ENCODE results near the gene KCNIP3. TPM values are rescaled to one million over a fixed set of nuclear protein-coding genes. Genes with fewer than 3 reads are reported as not detected.
"Not testable (repeated sequence)": the region's sequence is repeated elsewhere in the genome, so short reads cannot be mapped to it uniquely, and the experiment has no call there.

Gene KCNIP3
- total RNA-seq, 1 donor from 2014 or later, result not detected

- H3K27ac Mint-ChIP-seq; H3K36me3 Mint-ChIP-seq (ENCODE audit: low read depth); H3K4me1 Mint-ChIP-seq (ENCODE audit: low read depth); H3K9me3 Mint-ChIP-seq; H3K27me3 Mint-ChIP-seq (ENCODE audit: insufficient read depth); DNase-seq (ENCODE audit: low spot score); H3K4me3 Mint-ChIP-seq; intact Hi-C loops (cut with micrococcal nuclease): not testable (repeated sequence)
Measured at GRCh38 chr2:95415561-95415960, 118.4 kb downstream of the KCNIP3 start.

GRCh38 chr2:95427196-95427867, 130.2 kb downstream of the KCNIP3 start:
- H3K4me1 Mint-ChIP-seq (ENCODE audit: low read depth); H3K36me3 Mint-ChIP-seq (ENCODE audit: low read depth); H3K27ac Mint-ChIP-seq; DNase-seq (ENCODE audit: low spot score); intact Hi-C loops (cut with micrococcal nuclease); H3K4me3 Mint-ChIP-seq; H3K9me3 Mint-ChIP-seq; H3K27me3 Mint-ChIP-seq (ENCODE audit: insufficient read depth): not testable (repeated sequence)

- intact Hi-C loops (cut with micrococcal nuclease); H3K4me3 Mint-ChIP-seq; H3K36me3 Mint-ChIP-seq (ENCODE audit: low read depth); H3K27me3 Mint-ChIP-seq (ENCODE audit: insufficient read depth); DNase-seq (ENCODE audit: low spot score); H3K27ac Mint-ChIP-seq; H3K4me1 Mint-ChIP-seq (ENCODE audit: low read depth); H3K9me3 Mint-ChIP-seq: not testable (repeated sequence)
Measured at GRCh38 chr2:95429748-95430467, 132.8 kb downstream of the KCNIP3 start.

DNA sequence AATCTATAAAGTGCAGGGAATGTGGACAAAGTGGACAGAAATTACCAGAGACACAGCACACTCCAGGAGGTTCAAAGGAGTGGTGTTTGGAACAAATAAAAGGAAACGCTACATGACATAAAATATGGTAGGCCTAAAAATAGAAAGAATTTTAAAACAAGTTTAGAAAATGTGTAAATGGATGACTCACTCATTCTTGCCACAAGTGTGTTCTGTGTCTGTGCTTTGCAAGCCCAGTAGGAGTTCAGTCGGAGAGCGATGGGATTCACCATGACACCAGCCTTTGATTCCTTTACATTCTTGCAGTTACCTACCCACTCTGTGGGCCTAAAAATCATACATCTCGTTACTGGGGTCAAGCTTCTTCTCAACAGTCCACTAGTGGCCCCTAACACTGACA, 136.2 kb downstream of the KCNIP3 start:
- H3K27me3 Mint-ChIP-seq (ENCODE audit: insufficient read depth); DNase-seq (ENCODE audit: low spot score); H3K4me3 Mint-ChIP-seq; H3K9me3 Mint-ChIP-seq; intact Hi-C loops (cut with micrococcal nuclease); H3K4me1 Mint-ChIP-seq (ENCODE audit: low read depth); H3K27ac Mint-ChIP-seq; H3K36me3 Mint-ChIP-seq (ENCODE audit: low read depth): not testable (repeated sequence)

GRCh38 chr2:95433973-95434372, 136.8 kb downstream of the KCNIP3 start:
- intact Hi-C loops (cut with micrococcal nuclease); H3K4me1 Mint-ChIP-seq (ENCODE audit: low read depth); DNase-seq (ENCODE audit: low spot score); H3K9me3 Mint-ChIP-seq; H3K36me3 Mint-ChIP-seq (ENCODE audit: low read depth); H3K27ac Mint-ChIP-seq; H3K4me3 Mint-ChIP-seq; H3K27me3 Mint-ChIP-seq (ENCODE audit: insufficient read depth): not testable (repeated sequence)

- H3K9me3 Mint-ChIP-seq; DNase-seq (ENCODE audit: low spot score); H3K27ac Mint-ChIP-seq; H3K36me3 Mint-ChIP-seq (ENCODE audit: low read depth); H3K4me3 Mint-ChIP-seq; H3K27me3 Mint-ChIP-seq (ENCODE audit: insufficient read depth); H3K4me1 Mint-ChIP-seq (ENCODE audit: low read depth); intact Hi-C loops (cut with micrococcal nuclease): not testable (repeated sequence)
Measured at GRCh38 chr2:95434507-95435076, 137.4 kb downstream of the KCNIP3 start.

DNA sequence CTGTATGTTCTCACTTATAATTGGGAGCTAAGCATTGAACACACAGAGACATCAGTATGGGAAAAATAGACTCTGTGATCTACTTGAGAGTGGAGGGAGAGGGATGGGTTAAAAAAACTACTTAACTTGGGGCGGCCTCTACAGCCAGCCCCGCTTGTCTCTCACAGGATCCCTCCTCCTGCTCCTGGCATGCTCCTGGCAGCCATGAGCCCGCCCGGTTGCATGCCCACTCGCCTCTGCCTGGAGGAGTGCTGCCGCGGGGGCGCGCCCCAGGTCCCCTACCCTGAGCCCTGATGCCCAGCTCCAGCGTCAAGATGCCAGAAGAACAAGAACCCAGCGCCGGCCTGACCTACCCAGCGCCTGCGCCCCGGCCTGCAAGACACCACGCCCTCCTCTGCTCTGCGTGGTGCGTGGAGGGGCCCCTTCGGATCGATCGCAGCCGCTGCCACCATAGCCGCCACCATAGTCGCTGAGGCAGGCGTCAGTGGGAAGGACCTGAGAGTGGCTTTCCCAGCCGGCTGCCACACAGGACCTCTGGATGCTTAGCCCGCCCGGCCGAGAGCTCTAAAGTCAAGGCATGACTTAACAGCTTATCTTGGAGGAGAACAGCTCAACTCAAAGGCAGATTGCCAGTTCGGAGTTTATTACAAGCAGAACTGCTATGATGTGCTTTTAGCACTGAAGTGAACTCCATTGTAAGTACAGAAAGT, 138.2 kb downstream of the KCNIP3 start:
- DNase-seq (ENCODE audit: low spot score); H3K36me3 Mint-ChIP-seq (ENCODE audit: low read depth); intact Hi-C loops (cut with micrococcal nuclease); H3K27ac Mint-ChIP-seq; H3K27me3 Mint-ChIP-seq (ENCODE audit: insufficient read depth); H3K4me1 Mint-ChIP-seq (ENCODE audit: low read depth); H3K4me3 Mint-ChIP-seq; H3K9me3 Mint-ChIP-seq: not testable (repeated sequence)

Other genes starting within 250 kb of the KCNIP3 start
- 89.6 and 93.6 TPM in 2 replicates for gene MRPS5, start 175.5 kb upstream of the KCNIP3 start, total RNA-seq
- 9.9 and 10.1 TPM in 2 replicates for gene ZNF514, start 137.5 kb upstream of the KCNIP3 start, total RNA-seq
- 3.8 and 3.9 TPM in 2 replicates for gene ZNF2, start 131.5 kb upstream of the KCNIP3 start, total RNA-seq
- gene ZNF892, start 89.8 kb upstream of the KCNIP3 start, total RNA-seq, result 4.7 and 5.9 TPM in 2 replicates
- gene PROM2, start 22.9 kb upstream of the KCNIP3 start, total RNA-seq, result 0.29 and 0.37 TPM in 2 replicates
- gene FAHD2A, start 105.4 kb downstream of the KCNIP3 start, total RNA-seq, result 33.2 and 34.9 TPM in 2 replicates
- not detected in 2 replicates for gene TRIM43B, start 187.4 kb downstream of the KCNIP3 start, total RNA-seq

Measured in activated T-helper 1 cell treated with anti-CD3 and anti-CD28 coated beads, Interleukin-12 subunit alpha, Interleukin-12 subunit beta, Interleukin-2, Interleukin-4 antibody, amounts not matched to agents 30 ng/mL and 10 ng/mL and 1 ng/mL, durations not matched to agents 14 hours and 24 hours and 36 hours (primary cell).